NCI-H2227 treated with DMSO at 0.1 percent for 48 hours (cell line): Measurements from ENCODE around the gene TLN1.

Source experiments
- DNase-seq: peaks from one replicate; lab custom pipeline; 2025; lab: John Stamatoyannopoulos, UW

TLN1 gene

DNA sequence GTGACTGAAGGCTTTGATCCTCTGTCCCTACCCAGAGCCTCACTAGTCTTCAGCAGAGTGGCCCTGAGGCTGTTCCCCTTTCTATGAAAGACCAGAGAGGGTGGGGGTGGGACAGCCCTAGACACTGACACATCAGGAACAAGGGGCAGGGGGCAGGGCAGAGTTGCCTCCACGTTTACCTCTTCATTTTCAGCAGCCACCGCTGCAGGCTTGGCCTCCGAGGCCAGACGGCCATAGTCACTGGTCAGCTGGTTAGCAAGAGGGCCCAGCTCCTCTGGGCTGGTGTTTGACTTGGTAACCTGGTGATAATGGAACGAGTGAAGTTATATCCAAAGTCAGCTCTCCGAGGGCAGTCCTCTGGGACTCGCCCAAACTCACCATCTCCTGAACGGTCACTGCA, 26.6 kb downstream of the TLN1 start:
- no peak for DNase-seq

DNA sequence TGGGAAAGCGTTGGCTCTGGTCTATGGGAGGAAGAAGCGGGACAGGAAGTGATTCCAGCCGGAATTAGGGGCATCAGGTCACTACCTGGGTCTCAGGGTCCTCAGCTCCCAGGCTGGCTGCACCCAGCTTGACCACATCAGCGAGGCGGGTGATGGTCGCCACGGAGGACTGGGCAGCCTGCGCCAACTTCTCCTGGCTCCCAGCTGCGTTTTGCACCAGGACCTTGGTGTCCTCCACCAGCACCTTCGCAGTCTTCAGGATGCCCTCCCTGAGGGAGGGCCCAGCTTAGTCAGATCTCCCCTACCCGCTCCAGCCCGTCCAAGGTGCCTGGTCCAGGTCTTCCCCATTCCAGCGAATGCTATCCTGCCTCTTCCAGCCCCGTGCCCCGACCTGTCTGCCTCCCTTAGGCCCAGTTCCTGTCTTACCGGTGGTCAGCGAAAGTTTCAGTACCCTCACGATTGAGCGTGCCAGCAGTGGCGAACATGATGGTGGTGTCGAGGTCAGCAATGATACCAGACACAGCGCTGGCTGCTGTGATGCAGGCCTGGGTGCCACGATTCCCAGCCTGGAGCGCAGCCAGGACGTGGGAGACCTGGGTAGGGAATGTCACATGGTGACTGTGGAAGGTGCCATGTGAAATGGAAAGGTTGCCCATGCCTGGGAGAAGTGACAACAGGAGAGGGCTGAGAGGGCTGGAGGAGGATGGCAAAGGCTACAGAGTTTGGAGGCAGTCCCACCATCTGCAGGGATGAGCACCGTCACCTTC, 27.9 kb downstream of the TLN1 start:
- DNase-seq = no peak

DNA sequence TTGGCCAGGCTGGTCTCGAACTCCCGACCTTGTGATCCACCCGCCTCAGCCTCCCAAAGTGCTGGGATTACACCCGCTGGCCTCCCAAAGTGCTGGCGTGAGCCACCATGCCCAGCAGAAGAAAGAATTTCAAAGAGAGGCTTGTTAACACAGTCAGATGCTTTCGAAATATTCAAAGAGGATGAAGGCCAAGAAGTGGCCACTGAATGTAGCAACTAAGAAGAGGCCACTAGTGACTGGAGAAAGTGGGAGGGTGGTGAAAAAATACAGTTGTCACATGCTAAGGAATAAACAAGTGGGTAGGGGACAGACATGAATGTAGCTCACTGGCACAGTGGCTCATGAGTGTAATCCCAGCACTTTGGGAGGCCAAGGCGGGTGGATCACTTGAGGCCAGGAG, 29.3 kb downstream of the TLN1 start:
- no peak for DNase-seq

DNA sequence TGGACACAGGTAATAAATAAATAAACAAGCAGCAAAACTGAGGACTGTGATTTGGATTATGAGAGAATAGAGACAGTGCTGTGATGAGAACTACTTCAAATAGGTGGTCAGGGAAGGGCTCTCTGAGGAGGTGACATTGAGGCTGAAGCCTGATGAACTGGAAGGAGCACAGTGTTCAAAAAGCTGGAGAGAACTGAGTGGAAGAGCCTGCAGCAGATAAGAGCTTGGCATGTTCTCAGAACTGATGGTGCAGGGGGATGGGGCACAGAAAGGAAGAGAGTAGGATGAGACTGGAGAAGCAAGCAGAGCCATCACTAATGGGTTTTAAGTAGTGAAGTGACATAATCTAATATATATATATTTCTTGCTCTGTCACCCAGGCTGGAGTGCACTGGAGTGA, 31.1 kb downstream of the TLN1 start:
- DNase-seq = no peak

DNA sequence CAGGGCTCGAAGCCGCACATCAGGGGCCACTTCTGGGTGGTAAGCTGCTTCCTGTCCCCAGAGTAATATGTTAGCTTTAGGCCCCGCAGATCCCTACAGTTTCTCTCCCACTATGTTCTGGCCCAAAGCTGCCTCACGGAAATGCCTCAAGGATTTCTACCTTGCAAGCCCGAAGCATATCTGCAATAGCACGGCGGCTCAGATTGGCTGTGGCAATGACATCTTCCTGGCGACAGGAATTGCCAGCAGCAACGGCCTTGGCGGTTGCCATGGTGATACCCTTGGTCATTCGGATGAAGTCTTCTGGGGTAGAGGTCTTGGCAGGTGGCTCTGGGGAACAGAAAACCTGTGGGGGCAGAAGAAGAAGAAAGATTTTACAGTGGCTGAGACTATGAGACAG, 32.0 kb downstream of the TLN1 start:
- no peak for DNase-seq

DNA sequence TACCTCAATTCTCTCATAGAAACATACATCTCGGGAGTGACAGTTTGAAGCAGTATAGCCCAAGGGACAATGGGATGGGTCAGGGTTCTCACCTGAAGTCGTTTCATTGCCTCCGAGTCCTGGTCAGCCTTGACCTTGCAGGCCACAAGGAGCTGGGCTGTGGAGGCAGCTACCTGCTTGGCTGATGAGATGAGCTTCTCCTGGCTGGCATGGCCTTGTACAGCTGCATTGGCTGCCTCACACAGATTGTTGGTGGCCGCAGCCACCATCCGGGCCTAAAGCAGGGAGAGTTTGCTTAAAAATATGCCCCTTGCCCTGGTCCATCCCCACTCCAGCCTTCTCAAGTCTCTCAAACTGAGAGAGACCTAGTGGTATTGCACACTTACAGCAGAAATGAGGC, 33.8 kb downstream of the TLN1 start:
- DNase-seq = no peak

DNA sequence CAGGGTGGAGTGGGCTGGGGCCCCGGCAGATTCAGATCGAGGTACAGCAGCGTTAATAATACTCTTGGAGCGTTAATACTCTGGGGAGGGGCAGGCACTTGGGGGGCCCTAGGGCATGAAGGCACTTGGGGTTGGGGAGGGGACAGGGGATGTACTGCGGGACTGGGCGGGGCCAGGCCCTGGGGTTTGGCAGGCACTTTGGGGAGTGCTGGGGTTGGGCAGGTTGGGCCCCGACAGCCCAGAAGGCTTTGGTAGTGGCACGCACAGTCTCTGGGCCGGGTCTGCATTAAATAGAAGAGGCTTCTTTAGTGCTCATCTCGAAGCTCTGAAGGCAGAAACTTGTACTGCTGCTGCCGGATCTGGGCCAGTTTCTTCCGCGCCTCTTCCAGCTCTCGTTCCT, 34.5 kb downstream of the TLN1 start:
- DNase-seq = no peak

DNA sequence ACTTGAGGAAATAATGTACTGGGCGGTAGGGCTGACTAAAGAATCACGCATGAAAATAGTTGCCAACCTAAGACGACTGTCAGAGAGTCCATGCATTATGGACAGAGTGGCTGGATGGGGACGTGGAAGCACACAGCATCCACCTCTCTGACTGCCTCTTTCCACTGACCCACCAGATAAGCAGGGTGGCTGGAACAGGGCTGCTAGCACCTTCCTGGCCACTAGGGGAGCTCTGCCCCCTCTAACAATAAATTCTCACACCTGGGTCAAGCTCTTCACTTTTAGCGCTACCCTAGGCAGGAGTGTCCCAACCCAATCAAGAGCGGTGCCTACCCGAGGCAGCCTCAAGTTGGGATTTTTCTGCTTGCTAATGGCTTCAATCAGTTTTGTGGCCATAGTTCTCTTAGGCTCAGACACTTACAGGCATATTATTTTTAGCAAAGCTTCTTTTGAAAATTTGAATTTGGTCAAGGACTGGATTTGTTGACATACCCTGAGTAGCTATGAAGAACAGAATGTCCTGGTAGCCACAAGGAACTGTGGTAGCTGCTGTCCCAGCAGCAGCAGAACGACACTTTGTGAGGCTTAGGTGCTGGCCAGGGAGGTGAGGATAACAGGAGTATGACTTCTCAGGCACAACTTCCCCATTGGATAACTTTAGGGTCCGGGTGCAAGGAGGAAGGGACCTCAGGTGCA, 35.3 kb downstream of the TLN1 start:
- no peak for DNase-seq

DNA sequence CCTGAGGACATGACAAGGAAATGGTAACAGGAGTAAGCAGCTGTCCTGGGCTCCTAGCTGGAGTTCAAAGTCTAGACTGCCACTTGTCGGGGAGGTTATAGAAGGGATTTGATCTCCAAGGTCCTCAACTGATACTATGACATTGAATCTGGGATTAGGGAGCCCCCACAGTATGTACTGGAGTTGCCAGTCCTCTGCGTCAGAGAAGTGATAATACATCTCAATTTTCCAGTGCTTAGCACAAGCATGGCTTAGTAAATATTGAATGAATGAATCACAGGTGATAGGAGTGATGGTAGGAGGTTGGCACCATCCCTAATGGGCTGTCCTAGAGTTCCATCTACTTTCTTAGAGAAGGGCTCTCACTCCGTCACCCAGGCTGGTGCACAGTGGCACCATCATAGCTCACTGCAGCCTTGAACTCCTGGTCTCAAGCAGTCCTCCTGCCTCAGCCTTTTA, 36.0 kb downstream of the TLN1 start:
- no peak for DNase-seq

DNA sequence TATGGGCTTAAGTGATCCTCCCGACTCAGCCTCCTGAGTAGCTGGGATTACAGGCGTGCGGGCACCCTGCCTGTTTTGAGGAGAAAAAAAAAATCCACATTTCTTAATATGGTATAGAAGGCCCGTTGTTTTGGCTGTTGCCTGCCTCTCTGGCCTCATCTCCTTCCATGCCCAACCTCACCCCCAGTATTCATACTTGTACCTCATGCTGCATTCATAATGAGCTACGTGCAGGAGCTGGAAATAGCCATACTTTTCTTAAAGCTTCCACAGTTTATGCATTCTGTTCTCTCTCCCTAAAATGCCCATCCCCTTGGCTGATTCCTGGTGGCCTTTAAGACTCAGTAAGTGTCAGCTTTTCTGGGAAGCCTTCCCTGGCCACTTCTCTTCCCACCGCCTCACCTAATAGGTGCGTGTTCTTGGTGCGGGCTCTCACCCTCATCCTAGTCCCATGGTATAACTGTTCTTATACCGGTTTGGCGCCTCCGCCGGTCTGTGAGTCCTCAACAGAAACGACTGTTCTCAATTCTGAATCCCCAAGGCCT, 40.2 kb downstream of the TLN1 start:
- no peak for DNase-seq

DNA sequence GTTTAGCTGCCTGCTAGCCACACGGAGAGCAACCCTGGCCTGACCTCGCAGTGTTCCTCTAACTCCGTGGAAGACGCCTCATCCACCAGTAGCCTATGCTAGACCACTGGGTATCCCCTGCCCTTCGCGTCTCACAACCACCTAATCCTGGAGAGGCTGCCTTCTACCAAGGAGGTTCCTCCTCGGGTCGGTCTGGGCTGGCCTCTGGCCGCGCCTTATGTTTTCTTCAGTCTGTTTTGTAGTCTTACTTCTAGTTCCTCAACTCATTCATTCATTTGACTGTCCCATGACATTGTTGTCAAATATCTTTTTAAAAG, 40.7 kb downstream of the TLN1 start:
- peak; percentile 33 for DNase-seq

DNA sequence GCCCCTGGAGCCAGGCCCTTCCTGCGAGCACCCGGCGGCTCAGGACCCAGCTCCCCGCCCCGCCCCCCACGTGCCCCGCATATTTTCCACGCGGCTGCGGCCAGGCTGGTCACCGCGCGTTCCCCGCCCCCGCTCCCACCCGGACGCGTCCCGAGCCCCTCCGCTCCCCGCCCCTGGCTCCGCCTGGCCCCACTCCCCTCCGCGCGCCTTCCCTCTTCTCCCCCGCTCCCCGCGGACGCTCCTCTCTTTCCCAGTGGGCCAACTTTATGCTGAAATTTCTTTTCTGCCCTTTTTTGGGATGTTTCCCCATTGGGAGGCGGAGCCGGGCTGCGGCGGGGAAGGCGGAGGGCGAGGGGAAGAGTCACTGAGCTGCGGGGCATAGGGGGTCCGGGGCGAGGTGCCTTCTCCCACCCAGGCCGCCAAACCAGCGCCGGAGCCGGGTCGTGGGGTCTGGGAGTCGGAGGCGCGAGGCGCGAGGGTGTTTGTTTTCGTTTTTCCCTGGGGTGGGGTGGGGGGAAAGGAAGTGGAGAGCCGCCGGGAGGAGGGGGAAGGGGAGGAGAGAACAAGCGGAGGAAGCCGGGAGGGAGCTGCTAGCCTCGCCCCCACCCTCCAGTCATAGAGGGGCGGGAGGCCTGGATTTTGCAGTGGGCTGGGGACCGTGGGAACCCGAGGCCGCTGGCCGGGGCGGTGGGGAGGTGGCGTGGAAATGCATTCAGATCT, 41.2 kb downstream of the TLN1 start:
- peak; percentile 42 for DNase-seq

DNA sequence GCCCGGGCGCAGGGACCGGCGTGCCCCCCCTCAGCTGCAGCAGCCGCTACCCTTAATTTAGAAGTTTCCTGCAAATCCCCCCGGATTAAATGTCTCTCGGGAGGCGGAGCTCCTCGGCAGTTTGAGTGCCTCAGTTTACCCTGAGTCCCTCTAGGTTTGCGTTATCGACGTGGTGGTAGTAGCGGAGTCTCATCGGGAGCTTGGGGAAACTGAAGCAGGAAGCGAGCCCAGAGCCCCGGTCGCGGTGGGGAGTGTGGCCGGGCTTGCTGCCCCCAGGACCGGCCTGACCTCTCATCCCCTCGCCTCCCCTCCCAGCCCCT, 41.7 kb downstream of the TLN1 start:
- no peak for DNase-seq

DNA sequence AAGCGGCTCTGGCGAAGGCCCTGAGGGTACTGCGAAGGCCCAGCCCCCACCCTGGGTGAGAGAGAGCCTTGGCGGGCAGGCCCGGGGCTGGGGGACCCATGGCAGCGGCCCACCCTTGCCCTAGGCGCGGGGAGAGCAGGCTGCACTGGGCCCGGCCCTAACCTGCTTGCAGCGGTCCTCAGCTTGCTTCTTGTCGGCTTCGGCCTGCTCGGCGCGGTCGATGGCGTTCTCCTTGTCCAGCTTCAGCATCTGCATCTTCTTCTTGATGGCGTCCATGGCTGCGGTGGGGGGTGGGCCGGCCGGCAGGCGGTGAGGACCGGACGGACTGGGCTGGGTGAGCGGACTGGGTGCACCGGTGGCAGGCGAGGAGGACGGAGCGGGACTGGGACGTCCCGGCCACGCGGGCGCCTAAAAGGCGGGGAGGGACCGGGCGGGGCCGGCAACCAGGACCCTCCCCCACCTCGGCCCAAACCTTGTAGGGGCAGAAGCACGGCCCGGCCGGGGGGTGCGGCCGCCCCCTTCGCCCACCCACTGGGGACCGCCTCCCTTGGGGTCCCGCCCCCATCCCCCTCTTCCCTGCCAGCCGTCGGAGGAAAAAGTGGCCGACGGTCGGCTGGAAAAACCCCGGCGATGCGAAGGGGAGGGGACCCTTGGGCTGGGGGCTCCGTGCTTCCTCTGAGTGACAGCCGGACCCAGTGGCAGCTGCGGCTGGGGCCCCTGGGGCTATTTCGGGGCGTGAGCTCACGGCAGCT, 42.3 kb downstream of the TLN1 start, which contains the start of gene TPM2:
Gene TPM2 (minus strand): TSS at position 384 of the 752 bp plus-strand sequence. CDS start 108 bp downstream, at position 276.
- no peak for DNase-seq

DNA sequence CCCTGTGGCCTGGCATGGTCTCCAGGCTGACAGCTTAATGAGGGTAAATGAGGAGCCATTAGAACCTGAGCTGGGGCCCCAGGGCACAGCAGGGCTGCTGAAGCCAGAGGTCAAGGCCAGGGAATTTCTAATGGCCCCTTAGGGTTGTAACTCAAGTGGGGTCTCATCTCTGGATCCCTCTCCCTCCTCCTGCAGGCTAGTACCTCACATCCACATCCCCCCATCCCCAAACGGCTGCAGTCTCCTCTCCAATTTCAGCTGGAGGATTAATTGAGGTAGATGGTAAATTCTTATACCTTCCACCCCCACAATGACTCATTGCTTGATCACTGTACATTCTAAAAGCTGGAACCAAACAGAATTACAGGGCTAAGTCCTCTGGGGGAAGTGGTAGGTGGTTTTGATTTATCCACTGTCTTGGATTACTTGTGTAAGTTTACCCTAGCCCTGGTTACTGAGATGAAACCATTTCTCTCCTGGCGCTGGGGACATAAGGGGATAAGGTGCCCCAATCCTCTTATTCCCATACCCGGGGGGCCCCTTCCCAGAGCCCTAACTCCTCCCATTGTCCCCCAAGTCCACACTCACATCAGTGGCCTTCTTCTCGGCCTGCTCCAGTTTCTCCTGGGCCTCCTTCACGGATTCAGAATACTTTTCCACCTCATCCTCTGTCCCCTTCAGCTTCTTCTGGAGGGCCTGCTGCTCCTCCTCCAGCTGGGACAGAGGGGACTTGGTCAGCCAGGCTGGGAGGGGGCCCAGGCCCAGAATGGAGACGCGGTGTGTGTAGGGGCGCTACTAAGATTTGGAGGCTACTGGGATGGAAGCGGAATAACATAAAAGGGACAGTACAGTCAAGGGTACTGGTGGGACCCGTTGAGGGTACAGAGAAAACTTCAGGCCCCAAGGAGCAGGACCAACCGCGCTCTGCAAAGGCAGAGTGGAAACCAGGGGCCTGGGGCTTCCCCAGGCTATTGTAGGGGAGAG, 43.1 kb downstream of the TLN1 start:
- DNase-seq = no peak

DNA sequence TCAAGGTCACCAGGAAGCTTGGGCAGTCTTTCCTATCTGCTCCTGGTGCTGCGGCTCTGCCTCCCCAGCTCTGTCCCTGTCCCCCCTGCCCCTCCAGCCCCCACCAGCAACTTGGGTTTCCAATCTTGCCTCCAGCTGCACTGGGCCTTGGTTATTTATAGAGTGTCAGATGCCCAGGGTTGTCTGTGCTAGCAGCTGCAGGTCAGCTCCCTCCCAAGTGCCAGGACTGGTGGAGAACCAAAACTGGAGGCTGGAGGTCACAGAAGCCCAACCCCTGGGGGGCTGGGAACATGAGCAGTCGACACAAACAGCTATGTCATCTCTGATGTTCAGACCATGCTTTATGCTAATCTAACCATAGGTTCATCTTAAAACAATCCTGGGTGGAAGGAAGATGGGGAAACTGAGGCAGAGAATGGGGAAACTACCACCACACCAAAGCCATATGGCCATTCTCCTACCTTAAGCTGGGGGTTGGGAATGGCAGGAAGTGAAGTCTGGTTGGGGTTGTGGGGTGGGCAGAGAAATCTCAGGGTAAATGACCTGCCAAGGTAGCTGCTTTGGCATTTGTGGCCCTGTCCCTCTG, 43.9 kb downstream of the TLN1 start:
- DNase-seq = no peak

DNA sequence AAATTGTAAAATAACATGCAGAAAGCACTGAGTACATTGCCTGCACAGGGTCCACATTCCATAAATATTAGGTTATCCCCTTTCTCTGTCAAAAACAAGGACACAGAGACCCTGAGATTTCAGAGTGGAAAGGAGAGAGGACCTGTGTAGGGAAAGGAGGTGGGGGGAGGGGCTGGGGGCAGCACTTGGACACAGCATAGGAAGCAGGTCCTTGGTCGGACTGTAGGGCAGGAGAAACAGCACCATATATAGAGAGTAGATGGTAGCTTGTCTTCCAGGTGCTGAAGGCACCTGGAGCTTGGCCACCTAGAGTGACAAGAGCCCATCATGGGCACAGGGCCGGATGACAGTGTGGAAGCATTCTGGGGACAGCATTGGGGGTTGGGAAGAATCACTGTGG, 44.7 kb downstream of the TLN1 start:
- DNase-seq = no peak

DNA sequence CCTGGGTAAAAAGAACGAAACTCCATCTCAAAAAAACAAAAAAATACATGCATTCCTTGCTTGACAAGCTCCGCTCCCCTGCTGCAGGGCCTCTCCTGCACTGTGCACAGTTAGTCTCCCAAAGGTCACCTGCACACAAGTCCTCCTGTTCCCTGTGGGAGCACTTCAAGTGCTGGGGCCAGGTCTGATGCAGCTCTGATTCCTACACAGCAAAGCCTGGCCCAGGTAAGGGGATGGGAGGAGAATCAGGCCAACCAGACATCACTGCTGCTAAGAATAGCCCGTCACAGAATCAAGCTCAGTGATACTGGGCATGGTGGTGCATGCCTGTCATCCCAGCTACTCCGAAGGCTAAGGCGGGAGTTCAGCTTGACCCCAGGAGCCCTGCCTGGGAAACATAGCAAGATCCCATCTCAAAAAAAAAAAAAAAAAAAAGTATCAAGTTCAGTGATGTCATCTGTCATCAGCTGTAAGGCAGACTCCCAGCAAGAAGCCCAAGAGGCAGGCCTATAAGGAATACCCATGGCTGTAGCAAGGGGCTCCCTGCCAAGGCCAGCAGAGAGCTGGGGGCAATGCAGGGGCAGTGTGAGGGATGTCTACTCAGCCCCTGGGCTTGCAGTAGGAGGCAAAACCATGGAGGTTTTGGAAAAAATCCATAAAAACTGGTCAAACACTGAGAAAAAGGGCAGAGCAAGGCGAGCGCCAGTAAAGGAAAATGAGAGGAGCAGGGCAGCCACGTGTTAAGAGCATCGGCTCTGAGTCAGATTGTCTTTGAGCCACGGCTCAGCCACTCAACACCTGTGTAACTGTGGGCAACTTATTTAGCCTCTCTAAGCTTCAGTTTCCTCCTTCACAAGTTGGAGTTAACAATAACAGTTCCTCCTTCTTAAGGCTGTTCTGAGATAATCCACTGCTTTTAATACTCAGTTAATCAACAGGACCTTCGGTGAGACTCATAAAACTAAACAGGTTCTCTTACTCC, 45.5 kb downstream of the TLN1 start:
- no peak for DNase-seq

DNA sequence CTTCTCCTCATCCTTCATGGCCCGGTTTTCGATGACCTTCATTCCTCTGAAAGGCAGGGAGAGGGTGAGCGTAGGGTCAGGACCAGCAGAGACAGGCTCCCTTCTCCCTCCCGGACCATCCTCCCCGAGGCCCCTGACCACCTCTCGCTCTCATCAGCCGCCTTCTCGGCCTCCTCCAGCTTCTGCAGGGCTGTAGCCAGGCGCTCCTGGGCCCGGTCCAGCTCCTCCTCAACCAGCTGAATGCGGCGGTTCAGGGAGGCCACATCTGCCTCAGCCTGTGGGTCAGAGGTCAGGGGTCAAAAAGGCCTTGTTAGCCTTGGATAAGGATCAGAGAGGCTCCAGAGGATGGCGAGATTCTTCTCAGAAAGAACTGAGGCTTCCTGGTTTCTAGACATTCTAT, 46.5 kb downstream of the TLN1 start:
- DNase-seq = no peak
